Measurements from ENCODE around the gene JAZF1. TPM values are rescaled to one million over a fixed set of nuclear protein-coding genes. Genes with fewer than 3 reads are reported as not detected.
"Not testable (repeated sequence)": the region's sequence is repeated elsewhere in the genome, so short reads cannot be mapped to it uniquely, and the experiment has no call there.

JAZF1 gene
- polyA plus RNA-seq, 1 donor, result 24.9 TPM

- DNase-seq, result no peak
Measured at GRCh38 chr7:28037220-28038010, 143.2 kb downstream of the JAZF1 start.

GRCh38 chr7:28036696-28037095 lies 143.9 kb downstream of the JAZF1 start:
- DNase-seq, result no peak

GRCh38 chr7:28033386-28033785 lies 147.2 kb downstream of the JAZF1 start:
- no peak for DNase-seq

GRCh38 chr7:28032738-28033380 lies 147.7 kb downstream of the JAZF1 start:
- DNase-seq, result no peak

- no peak for DNase-seq
Measured at GRCh38 chr7:28029051-28029450, 151.5 kb downstream of the JAZF1 start.

- DNase-seq, result no peak
Measured at GRCh38 chr7:28028471-28028870, 152.1 kb downstream of the JAZF1 start.

- DNase-seq, result no peak
Measured at GRCh38 chr7:28026237-28026636, 154.4 kb downstream of the JAZF1 start.

GRCh38 chr7:28024786-28025334 lies 155.7 kb downstream of the JAZF1 start:
- no peak for DNase-seq

- DNase-seq, result peak; percentile 86
Measured at GRCh38 chr7:28020302-28020940, 160.2 kb downstream of the JAZF1 start.

GRCh38 chr7:28018856-28019465 lies 161.6 kb downstream of the JAZF1 start:
- DNase-seq, result no peak

- DNase-seq, result no peak
Measured at GRCh38 chr7:28018446-28018845, 162.1 kb downstream of the JAZF1 start.

GRCh38 chr7:28018020-28018419 lies 162.6 kb downstream of the JAZF1 start:
- DNase-seq, result no peak

GRCh38 chr7:28017372-28017771 lies 163.2 kb downstream of the JAZF1 start:
- no peak for DNase-seq

GRCh38 chr7:28016297-28016696 lies 164.3 kb downstream of the JAZF1 start:
- DNase-seq, result no peak

GRCh38 chr7:28015169-28015568 lies 165.4 kb downstream of the JAZF1 start:
- DNase-seq, result no peak

- not testable (repeated sequence) for DNase-seq
Measured at GRCh38 chr7:28014340-28014739, 166.3 kb downstream of the JAZF1 start.

- DNase-seq, result no peak
Measured at GRCh38 chr7:28013441-28013840, 167.2 kb downstream of the JAZF1 start.

GRCh38 chr7:28013019-28013418 lies 167.6 kb downstream of the JAZF1 start:
- no peak for DNase-seq

- DNase-seq, result no peak
Measured at GRCh38 chr7:28008911-28009310, 171.7 kb downstream of the JAZF1 start.

GRCh38 chr7:28008171-28008570 lies 172.4 kb downstream of the JAZF1 start:
- no peak for DNase-seq

- DNase-seq, result no peak
Measured at GRCh38 chr7:28006491-28006890, 174.1 kb downstream of the JAZF1 start.

GRCh38 chr7:28005847-28006231 lies 174.8 kb downstream of the JAZF1 start:
- no peak for DNase-seq
